HG02759 (cell line): Measurements from ENCODE around the gene PKN2.
"Not testable (repeated sequence)": the region's sequence is repeated elsewhere in the genome, so short reads cannot be mapped to it uniquely, and the experiment has no call there.

Experiments used
- ATAC-seq: cut with Tn5 transposase; IDR thresholded peaks from one replicate; pipeline ENCODE4 v1.9.1; 2021; ENCODE audit warnings: mild to moderate bottlenecking, moderate library complexity; ENCODE audit not compliant: unreplicated experiment

PKN2 gene

GRCh38 chr1:88678405-88678804 is 5.7 kb upstream of the PKN2 start:
- ATAC-seq, result no peak

DNA sequence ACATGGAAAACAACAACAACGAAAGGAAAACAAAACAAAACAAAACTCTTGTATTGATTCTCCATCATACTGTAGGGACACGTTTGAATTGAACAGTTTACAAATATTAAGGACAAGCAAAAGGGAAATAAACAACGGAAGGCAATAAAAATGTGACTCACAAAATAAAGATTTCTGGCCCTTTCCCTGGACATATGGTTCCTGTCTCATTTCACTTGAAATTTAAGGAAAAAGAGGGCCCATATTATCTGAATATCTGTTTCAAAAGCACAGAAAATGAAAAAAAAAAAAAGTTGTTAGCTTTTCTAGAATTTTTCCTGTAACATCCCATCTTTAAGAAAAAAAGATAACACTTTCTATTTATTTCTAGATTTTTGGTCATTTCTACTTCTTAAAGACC is 3.6 kb upstream of the PKN2 start:
- ATAC-seq, result no peak

GRCh38 chr1:88680911-88681622 is 3.0 kb upstream of the PKN2 start:
- no peak for ATAC-seq

DNA sequence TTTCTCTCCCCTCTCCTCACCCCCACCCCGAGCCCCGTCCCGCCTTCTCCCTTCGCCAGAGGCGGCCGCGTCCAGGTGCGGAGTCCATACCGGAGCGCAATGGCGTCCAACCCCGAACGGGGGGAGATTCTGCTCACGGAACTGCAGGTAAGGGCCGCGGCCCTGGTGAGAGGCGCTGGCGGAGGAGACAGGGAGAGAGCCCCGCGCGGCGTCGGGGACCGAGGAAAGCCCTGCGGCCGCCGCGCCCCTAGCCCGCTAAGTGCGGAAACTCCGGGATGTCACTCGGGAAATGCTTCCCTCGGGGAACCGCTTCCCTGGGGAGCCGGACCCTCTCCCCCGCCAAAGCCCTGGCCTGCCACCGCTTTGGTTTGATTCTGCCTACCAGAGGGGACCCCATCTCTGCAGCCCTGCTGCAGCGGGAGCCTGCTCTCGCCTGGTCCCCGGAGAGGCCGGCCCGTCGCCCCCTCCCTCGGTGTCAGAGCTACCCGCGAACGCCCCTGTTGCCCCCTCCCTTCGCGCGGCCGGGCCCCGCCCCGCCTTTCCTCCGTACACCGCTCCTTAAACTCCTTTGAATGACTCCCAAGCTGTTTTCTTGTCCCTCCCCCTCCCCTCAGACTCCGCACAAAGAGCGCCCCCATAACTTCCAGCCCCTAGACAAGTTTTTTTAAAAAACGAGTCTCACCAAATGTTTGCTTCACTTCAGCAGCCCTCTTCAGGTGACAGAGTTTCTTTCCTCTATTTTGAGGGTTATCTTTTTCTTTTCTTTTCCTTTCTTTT is 597 bp downstream of the PKN2 start:
- ATAC-seq, result peak; percentile 43

DNA sequence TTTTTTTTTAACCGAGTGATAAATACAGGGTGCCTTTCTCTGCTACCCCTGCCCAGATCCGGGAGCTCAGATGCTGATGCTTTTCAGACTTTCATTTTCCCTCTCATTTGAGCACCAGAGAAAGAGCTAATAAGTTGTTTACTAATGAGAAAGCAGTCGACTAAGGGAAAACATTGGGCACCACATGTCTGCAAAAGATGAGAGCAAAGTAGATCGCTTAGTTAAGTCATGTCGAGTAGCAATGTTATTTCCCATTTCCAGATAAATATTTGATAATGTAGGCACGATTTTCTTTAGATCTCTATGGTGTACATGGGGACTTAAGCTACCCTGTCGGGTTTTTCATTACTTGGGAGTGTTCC is 1.2 kb downstream of the PKN2 start:
- ATAC-seq, result no peak

DNA sequence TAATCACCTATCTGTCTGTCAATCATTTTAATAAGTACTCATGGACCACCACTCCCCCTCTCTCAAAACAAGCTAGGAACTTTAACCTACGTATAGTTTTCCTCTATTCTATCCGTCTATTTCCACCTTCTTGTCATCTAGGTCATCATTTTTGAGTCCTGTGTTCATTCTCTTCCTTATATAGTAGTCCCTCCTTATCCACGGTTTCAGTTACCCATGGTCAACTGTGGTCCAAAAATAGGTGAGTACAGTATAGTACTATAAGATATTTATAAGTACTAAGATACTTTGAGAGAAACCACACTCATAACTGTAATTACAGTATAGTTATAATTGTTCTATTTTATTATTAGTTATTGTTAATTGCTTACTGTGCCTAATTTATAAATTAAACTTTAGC is 7.5 kb downstream of the PKN2 start:
- no peak for ATAC-seq

GRCh38 chr1:88695781-88696180 is 11.7 kb downstream of the PKN2 start:
- no peak for ATAC-seq

DNA sequence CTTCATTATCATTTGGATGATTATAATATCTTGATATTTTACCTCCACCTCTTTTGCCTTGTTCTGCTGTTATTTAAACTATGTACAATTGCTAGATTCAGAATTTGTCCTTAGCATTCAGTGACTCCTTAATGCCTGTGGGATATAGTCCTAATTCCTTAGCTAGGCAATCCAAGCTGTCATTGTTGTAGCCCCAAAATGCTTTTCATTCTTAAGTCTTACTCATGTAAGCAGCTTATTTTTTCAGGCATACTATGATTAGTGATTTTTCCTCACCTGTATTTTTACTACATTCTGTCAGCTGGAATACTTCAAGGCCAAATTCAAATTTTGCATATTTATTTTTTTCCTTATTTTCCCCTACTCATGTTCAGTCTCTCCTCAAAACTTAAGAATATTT is 13.4 kb downstream of the PKN2 start:
- ATAC-seq, result no peak

GRCh38 chr1:88698140-88698539 is 14.1 kb downstream of the PKN2 start:
- ATAC-seq, result no peak

GRCh38 chr1:88698764-88699163 is 14.7 kb downstream of the PKN2 start:
- ATAC-seq, result no peak

GRCh38 chr1:88700425-88701013 is 16.4 kb downstream of the PKN2 start:
- ATAC-seq, result no peak

GRCh38 chr1:88701275-88701674 is 17.2 kb downstream of the PKN2 start:
- ATAC-seq, result peak; percentile 79

DNA sequence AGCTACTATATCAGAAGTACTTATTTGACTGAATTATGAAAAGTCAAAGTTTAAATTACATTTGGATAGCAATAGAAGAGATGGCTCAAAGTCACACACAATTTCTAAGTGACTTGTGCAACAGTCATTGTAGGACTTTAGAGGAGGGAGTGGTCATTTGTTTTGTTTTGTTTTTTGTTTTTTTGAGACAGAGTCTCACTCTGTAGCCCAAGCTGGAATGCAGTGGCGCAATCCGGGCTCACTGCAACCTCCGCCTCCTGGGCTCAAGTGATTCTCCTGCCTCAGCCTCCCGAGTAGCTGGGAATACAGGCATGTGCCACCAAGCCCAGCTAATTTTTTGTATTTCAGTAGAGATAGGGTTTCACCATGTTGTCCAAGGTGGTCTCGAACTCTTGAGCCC is 17.7 kb downstream of the PKN2 start:
- ATAC-seq, result not testable (repeated sequence)

GRCh38 chr1:88708011-88708410 is 23.9 kb downstream of the PKN2 start:
- ATAC-seq, result no peak

DNA sequence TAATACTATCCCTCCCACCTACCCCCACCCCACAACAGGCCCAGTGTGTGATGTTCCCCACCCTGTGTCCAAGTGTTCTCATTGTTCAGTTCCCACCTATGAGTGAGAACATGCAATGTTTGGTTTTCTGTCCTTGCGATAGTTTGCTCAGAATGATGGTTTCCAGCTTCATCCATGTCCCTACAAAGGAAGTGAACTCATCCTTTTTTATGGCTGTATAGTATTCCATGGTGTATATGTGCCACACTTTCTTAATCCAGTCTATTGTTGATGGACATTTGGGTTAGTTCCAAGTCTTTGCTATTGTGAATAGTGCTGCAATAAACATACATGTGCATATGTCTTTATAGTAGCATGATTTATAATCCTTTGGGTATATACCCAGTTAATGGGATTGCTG is 28.8 kb downstream of the PKN2 start:
- ATAC-seq, result not testable (repeated sequence)

- not testable (repeated sequence) for ATAC-seq
These were observed 32.5 kb downstream of the PKN2 start for GRCh38 chr1:88716571-88716970.

DNA sequence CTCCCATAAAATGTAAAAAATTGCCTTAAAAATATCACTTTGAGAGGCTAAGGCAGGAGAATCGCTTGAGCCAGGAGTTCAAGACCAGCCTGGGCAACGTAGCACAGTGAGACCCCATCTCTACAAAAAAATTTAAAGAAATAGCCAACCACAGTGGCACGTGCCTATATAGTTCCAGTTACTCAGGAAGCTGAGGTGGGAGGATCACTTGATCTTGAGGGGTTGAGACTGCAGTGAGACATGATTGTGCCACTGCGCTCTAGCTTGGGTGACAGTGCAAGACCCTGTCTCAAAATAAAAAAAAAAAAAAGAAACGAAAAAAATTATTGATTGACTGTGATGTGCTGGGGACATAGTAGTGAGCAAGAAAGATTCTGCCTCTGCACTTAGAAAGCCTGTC is 38.4 kb downstream of the PKN2 start:
- no peak for ATAC-seq

GRCh38 chr1:88726697-88727096 is 42.6 kb downstream of the PKN2 start:
- ATAC-seq, result no peak

DNA sequence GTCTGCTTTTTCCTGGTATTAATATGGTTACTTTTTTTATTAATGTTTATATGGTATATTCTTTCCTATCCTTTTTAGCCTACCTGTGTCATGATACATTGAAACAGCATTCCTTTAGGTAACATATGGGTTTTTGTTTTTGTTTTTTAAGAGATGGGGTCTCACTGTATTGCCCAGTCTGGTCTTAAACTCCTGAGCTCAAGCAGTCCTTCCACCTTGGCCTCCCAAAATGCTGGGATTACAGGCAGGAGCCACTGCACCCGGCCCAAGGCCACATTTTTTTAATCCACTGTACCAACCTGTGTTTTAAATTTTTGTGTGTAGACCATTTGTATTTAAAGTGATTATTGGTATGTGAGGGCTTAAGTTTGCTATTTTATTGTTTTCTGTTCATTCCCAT is 43.1 kb downstream of the PKN2 start:
- no peak for ATAC-seq

- no peak for ATAC-seq
These were observed 45.2 kb downstream of the PKN2 start for GRCh38 chr1:88729297-88729696.

GRCh38 chr1:88730132-88730675 is 46.1 kb downstream of the PKN2 start:
- no peak for ATAC-seq

DNA sequence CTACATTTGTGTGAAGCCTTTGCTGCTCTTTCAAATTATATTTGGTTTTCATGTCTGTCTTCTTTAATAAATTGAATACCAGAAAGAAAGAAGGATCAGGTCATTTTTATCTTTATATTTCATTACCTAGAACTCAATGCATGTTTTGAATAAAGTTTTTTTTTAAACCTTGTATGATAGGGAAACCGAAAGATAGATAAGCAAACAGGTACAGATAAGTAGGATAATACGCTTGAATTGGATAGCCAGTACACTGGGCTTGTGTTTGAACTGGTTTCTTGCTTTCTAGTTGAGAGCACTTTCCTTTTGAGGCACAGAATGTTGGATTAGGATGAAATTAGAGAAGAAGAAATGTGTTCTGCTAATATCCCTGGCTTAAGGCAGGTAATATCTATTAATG is 46.9 kb downstream of the PKN2 start:
- ATAC-seq, result no peak
